Fibroblast of pulmonary artery (primary cell): ENCODE results near the gene GTF2A1L.
"Not testable (repeated sequence)": the region's sequence is repeated elsewhere in the genome, so short reads cannot be mapped to it uniquely, and the experiment has no call there.

Experiments
- DNase-seq: peaks from one replicate; pipeline ENCODE4 v3.0.0-alpha.2; 2010; ENCODE audit warnings: low read depth
- H3K4me3 ChIP-seq: replicated peaks from 2 replicates; pipeline ENCODE4 v1.5.1; 2011; ENCODE audit warnings: low read depth, mild to moderate bottlenecking, control low read depth, low read length, moderate library complexity
- TF ChIP-seq, protein P1 (sequence below): IDR thresholded peaks from 2 replicates; pipeline ENCODE4 v1.5.1; 2011; ENCODE audit warnings: mild to moderate bottlenecking, control low read depth, low read length, inconsistent platforms; ENCODE audit errors: missing control alignments

Gene GTF2A1L

DNA sequence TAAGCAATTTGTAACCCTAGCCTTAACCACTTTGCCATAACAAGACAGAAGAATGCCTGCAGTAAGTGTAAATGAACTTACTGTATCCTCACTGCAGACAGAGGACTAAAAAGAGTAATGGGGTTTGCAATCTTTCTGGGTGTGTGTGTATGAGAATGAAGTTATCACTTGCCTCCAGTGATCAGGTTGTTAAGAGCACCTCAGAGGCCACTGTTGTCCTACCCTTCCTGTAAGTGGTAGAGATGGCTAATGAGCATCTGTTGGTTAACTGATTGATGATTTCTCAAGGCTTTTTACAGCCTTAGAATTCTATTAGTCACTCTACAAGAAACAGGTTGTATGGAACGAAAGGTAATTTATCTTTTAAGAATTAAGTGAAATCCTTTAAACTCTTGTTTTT is 27.6 kb upstream of the GTF2A1L start:
- DNase-seq = no peak
- H3K4me3 ChIP-seq = no peak overlapping the region
- TF ChIP-seq, protein P1, sequence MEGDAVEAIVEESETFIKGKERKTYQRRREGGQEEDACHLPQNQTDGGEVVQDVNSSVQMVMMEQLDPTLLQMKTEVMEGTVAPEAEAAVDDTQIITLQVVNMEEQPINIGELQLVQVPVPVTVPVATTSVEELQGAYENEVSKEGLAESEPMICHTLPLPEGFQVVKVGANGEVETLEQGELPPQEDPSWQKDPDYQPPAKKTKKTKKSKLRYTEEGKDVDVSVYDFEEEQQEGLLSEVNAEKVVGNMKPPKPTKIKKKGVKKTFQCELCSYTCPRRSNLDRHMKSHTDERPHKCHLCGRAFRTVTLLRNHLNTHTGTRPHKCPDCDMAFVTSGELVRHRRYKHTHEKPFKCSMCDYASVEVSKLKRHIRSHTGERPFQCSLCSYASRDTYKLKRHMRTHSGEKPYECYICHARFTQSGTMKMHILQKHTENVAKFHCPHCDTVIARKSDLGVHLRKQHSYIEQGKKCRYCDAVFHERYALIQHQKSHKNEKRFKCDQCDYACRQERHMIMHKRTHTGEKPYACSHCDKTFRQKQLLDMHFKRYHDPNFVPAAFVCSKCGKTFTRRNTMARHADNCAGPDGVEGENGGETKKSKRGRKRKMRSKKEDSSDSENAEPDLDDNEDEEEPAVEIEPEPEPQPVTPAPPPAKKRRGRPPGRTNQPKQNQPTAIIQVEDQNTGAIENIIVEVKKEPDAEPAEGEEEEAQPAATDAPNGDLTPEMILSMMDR = no peak

DNA sequence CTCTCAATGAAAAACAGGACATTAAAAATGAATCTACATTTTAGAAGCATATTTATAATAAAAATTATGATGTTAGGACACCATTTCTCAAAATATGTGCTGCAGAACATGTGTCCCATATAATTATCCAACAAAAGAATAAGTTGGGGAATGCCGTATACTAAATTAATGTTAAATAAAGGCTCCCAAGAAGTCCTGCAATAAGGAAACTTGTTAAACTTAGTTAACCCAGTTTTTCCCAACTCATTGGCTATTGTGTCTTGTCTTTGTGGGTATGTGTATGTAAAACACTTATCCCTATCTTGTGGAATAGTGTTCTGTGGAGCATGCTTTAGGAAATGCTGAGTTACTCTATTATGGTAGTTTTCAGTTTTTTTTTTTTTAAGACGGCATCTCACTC is 25.6 kb upstream of the GTF2A1L start:
- no peak overlapping the region for H3K4me3 ChIP-seq
- DNase-seq = no peak
- TF ChIP-seq, protein P1 = no peak

DNA sequence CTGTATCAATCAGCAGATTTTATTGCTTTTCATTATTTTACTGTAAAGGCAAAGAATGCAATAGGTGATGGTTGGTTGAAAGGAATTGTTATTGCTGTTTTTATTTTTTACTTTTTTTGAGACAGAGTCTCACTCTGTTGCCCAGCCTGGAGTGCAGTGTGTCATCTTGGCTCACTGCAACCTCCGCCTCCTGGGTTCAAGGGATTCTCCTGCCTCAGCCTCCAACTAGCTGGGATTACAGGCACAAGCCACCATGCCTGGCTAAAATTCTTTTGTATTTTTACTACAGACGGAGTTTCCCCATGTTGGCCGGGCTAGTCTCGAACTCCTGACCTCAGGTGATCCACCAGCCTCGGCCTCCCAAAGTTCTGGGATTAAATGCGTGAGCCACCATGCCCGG is 20.9 kb upstream of the GTF2A1L start:
- not testable (repeated sequence) for H3K4me3 ChIP-seq, DNase-seq

- DNase-seq = no peak
- TF ChIP-seq, protein P1 = no peak
- no peak overlapping the region for H3K4me3 ChIP-seq
Observed at GRCh38 chr2:48597492-48597891, 20.2 kb upstream of the GTF2A1L start.

GRCh38 chr2:48600204-48600813 is 17.3 kb upstream of the GTF2A1L start:
- H3K4me3 ChIP-seq = no peak overlapping the region
- peak; percentile 70 for DNase-seq
- TF ChIP-seq, protein P1 = peak; percentile 72

- H3K4me3 ChIP-seq = no peak overlapping the region
- DNase-seq = peak; percentile 60
- TF ChIP-seq, protein P1 = no peak
Observed at GRCh38 chr2:48600917-48601316, 16.7 kb upstream of the GTF2A1L start.

GRCh38 chr2:48601349-48601748 is 16.3 kb upstream of the GTF2A1L start:
- DNase-seq = peak; percentile 12
- TF ChIP-seq, protein P1 = peak; percentile 47
- H3K4me3 ChIP-seq = no peak overlapping the region
